ENCODE measurements around the gene VEZT.

GRCh38 chr12:95335948-95336347 is 118.3 kb downstream of the VEZT start:
- no peak for TF ChIP-seq CTCF (IDR thresholded peaks at IDR 0.05)
- TF ChIP-seq POLR2A (IDR thresholded peaks at IDR 0.05), result no peak
